ENCODE measurements around the gene OTOP2. TPM values are rescaled to one million over a fixed set of nuclear protein-coding genes. Genes with fewer than 3 reads are reported as not detected.

Gene OTOP2
- total and polyA plus RNA-seq, 2 of the 8 experiments (the other 6 are each of a cell fraction or from before 2014, with no cell fraction given) = 0.23 TPM; not detected in 1

DNA sequence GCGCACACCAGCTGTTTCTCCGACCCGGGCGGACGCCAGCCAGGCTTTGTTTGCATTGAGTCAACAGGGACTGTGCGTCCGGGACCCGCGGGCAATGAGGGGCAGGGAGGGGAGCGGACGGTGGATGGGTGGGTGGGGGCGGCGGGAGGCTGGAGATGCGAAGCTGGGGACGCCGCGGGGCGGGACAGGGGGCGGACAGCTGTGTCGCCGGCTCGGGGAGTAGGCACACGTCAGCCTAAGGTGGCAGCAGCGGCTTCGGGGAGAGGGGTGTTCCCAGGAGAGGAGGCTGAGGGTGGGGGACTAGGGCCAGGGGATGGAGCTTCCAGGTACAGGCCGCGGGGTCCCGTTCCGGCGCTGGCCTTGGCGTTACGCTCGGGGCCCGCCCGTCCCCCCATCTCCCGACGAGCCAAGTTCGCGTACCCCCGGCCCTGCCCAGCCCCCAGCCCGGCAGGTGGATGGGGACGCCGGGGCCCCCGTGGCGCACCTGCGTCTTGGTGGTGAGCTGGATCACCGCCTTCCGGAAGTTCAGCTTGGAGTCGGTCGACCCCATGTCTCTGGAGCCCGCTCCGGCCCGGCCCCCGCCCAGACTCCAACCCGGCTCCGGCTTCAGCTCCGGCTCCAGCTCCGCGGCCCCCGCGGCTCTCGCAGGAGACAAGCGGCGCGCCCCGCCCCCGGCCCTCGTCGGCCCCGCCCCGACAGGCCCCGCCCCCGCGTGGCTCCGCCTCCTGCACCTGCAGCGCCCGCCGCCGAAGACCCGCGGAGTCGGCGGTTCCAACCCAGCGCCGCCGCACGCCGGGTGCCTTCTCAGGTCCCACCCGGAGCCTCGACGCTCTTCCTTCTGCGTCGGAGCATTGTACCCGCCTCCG, 48.3 kb downstream of the OTOP2 start, which contains the start of gene HID1 (continued):
- TF ChIP-seq, protein P1, sequence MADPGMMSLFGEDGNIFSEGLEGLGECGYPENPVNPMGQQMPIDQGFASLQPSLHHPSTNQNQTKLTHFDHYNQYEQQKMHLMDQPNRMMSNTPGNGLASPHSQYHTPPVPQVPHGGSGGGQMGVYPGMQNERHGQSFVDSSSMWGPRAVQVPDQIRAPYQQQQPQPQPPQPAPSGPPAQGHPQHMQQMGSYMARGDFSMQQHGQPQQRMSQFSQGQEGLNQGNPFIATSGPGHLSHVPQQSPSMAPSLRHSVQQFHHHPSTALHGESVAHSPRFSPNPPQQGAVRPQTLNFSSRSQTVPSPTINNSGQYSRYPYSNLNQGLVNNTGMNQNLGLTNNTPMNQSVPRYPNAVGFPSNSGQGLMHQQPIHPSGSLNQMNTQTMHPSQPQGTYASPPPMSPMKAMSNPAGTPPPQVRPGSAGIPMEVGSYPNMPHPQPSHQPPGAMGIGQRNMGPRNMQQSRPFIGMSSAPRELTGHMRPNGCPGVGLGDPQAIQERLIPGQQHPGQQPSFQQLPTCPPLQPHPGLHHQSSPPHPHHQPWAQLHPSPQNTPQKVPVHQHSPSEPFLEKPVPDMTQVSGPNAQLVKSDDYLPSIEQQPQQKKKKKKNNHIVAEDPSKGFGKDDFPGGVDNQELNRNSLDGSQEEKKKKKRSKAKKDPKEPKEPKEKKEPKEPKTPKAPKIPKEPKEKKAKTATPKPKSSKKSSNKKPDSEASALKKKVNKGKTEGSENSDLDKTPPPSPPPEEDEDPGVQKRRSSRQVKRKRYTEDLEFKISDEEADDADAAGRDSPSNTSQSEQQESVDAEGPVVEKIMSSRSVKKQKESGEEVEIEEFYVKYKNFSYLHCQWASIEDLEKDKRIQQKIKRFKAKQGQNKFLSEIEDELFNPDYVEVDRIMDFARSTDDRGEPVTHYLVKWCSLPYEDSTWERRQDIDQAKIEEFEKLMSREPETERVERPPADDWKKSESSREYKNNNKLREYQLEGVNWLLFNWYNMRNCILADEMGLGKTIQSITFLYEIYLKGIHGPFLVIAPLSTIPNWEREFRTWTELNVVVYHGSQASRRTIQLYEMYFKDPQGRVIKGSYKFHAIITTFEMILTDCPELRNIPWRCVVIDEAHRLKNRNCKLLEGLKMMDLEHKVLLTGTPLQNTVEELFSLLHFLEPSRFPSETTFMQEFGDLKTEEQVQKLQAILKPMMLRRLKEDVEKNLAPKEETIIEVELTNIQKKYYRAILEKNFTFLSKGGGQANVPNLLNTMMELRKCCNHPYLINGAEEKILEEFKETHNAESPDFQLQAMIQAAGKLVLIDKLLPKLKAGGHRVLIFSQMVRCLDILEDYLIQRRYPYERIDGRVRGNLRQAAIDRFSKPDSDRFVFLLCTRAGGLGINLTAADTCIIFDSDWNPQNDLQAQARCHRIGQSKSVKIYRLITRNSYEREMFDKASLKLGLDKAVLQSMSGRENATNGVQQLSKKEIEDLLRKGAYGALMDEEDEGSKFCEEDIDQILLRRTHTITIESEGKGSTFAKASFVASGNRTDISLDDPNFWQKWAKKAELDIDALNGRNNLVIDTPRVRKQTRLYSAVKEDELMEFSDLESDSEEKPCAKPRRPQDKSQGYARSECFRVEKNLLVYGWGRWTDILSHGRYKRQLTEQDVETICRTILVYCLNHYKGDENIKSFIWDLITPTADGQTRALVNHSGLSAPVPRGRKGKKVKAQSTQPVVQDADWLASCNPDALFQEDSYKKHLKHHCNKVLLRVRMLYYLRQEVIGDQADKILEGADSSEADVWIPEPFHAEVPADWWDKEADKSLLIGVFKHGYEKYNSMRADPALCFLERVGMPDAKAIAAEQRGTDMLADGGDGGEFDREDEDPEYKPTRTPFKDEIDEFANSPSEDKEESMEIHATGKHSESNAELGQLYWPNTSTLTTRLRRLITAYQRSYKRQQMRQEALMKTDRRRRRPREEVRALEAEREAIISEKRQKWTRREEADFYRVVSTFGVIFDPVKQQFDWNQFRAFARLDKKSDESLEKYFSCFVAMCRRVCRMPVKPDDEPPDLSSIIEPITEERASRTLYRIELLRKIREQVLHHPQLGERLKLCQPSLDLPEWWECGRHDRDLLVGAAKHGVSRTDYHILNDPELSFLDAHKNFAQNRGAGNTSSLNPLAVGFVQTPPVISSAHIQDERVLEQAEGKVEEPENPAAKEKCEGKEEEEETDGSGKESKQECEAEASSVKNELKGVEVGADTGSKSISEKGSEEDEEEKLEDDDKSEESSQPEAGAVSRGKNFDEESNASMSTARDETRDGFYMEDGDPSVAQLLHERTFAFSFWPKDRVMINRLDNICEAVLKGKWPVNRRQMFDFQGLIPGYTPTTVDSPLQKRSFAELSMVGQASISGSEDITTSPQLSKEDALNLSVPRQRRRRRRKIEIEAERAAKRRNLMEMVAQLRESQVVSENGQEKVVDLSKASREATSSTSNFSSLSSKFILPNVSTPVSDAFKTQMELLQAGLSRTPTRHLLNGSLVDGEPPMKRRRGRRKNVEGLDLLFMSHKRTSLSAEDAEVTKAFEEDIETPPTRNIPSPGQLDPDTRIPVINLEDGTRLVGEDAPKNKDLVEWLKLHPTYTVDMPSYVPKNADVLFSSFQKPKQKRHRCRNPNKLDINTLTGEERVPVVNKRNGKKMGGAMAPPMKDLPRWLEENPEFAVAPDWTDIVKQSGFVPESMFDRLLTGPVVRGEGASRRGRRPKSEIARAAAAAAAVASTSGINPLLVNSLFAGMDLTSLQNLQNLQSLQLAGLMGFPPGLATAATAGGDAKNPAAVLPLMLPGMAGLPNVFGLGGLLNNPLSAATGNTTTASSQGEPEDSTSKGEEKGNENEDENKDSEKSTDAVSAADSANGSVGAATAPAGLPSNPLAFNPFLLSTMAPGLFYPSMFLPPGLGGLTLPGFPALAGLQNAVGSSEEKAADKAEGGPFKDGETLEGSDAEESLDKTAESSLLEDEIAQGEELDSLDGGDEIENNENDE (IDR thresholded peaks at IDR 0.05; ENCODE audit: insufficient replicate concordance, low read length) = no peak
- TF ChIP-seq, protein P2, sequence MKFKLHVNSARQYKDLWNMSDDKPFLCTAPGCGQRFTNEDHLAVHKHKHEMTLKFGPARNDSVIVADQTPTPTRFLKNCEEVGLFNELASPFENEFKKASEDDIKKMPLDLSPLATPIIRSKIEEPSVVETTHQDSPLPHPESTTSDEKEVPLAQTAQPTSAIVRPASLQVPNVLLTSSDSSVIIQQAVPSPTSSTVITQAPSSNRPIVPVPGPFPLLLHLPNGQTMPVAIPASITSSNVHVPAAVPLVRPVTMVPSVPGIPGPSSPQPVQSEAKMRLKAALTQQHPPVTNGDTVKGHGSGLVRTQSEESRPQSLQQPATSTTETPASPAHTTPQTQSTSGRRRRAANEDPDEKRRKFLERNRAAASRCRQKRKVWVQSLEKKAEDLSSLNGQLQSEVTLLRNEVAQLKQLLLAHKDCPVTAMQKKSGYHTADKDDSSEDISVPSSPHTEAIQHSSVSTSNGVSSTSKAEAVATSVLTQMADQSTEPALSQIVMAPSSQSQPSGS (IDR thresholded peaks at IDR 0.05; ENCODE audit: low read length) = no peak
- TF ChIP-seq TAF1 (IDR thresholded peaks at IDR 0.05; ENCODE audit: low read depth, low read length) (0 out of 2 replicates have a peak, but pooled peaks have one; percentile 31), KDM4A (IDR thresholded peaks at IDR 0.05; ENCODE audit: low read depth, low read length, severe bottlenecking) (peak; percentile 61), SRF (IDR thresholded peaks at IDR 0.05; ENCODE audit: low read depth, low read length) (no peak), JUND (IDR thresholded peaks at IDR 0.05; ENCODE audit: low read length) (no peak), ASH2L (IDR thresholded peaks at IDR 0.05; ENCODE audit: low read length) (peak; percentile 32), RBBP5 (IDR thresholded peaks at IDR 0.05; ENCODE audit: borderline replicate concordance, low read depth, low read length) (peak; percentile 34; the same call in 1 of the 2 replicates)
